Gastroesophageal sphincter (tissue), 4 donors: ENCODE data around the gene ARID2. TPM values are rescaled to one million over a fixed set of nuclear protein-coding genes. Genes with fewer than 3 reads are reported as not detected.

Source experiments
- ATAC-seq: fragments of 150-250 bp; one replicate; pipeline ENCODE4 v1.9.1; 2016; ENCODE audit warnings: mild to moderate bottlenecking, moderate library complexity
- H3K27ac ChIP-seq, 4 donors: fragments of 200-600 bp; sonication (generic) in 3 of 4; 1 replicate in 3 of 4; 2 replicates in 1 of 4; pipeline ENCODE4 v1.5.1; 2016 to 2019
- H3K27me3 ChIP-seq: fragments of 200-600 bp; sonication (generic); one replicate; pipeline ENCODE4 v1.5.1; 2019
- H3K36me3 ChIP-seq, 2 donors: fragments of 200-600 bp; sonication (generic); one replicate each; pipeline ENCODE4 v1.5.1; 2019; ENCODE audit warnings: control low read depth in 1 of 2
- H3K4me1 ChIP-seq, 3 donors: fragments of 200-600 bp; sonication (generic); 1 replicate in 2 of 3; 2 replicates in 1 of 3; pipeline ENCODE4 v1.5.1; 2016 to 2019; ENCODE audit warnings: control low read depth in 2 of 3
- H3K4me3 ChIP-seq, 2 donors: fragments of 200-600 bp; sonication (generic); one replicate each; pipeline ENCODE4 v1.5.1; 2019; ENCODE audit warnings: mild to moderate bottlenecking in 1 of 2, moderate library complexity in 1 of 2
- H3K9me3 ChIP-seq, 3 donors: fragments of 200-600 bp; sonication (generic); one replicate each; pipeline ENCODE4 v1.5.1; 2017 to 2019; ENCODE audit warnings: control low read depth in 2 of 3
- EP300 ChIP-seq: sonication (generic); formaldehyde crosslinking; IDR thresholded peaks from one replicate; pipeline ENCODE4 v1.6.1; 2017; ENCODE audit warnings: antibody characterized with exemption, mild to moderate bottlenecking
- POLR2A ChIP-seq, 2 donors: fragments of 450-650 bp; IDR thresholded peaks; one replicate each; pipeline ENCODE4 v1.6.1; 2017; ENCODE audit warnings: antibody characterized with exemption in 2 of 2, mild to moderate bottlenecking in 2 of 2, moderate library complexity in 1 of 2
- POLR2AphosphoS5 ChIP-seq: sonication (generic); formaldehyde crosslinking; IDR thresholded peaks from one replicate; pipeline ENCODE4 v1.6.1; 2017; ENCODE audit warnings: antibody characterized with exemption
- WGBS, 2 donors: methylation state at CpG; one replicate each; pipeline ENCODE4 v1.1.5; 2018; ENCODE audit warnings: low coverage in 1 of 2; 5-methylcytosine and 5-hydroxymethylcytosine counted together
- total RNA-seq, 4 donors: library from RNA; depleted of rRNA; stranded (reverse); fragments of >200 nt; gene quantifications; one replicate each; pipeline ENCODE4 v1.1.0, GENCODE V29; 2016
- TF ChIP-seq, protein P1 (sequence below), 4 experiments: fragments of 200-600 bp in 2 of 4; fragments of 450-650 bp in 2 of 4; sonication (generic) in 1 of 4; IDR thresholded peaks; one replicate each; pipeline ENCODE4 v1.5.1; 2017 to 2019; ENCODE audit warnings: antibody characterized with exemption in 4 of 4, mild to moderate bottlenecking in 2 of 4, moderate library complexity in 2 of 4

The ARID2 gene
- total RNA-seq, 4 donors from 2014 or later = 28.9 to 49.0 (median 32.1) TPM

DNA sequence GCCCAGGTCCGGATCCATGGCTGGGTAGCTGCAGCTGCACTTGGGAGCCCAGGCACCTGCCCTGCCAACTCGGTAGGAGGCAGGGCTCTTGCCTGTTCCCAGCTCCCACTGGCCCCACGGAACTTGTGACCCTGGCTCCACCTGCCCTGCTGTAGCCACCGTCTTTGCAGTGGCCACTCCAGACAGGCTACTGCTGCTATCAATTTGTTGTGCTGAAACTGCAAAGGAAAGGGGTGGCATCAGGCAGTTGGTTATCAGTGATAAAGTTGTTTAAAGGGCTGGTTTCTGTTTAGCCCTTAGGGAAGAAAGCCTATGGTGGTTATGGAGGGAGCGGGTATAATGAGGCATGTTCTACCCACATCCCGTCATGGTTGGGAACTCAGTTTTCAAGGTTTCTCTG, 32.1 kb upstream of the ARID2 start:
- H3K36me3 ChIP-seq = no peaks in the 10 kb centered on the region
- H3K9me3 ChIP-seq = peaks cover 0 to 11% (median 0%) of the 10 kb centered on the region in 3 donors
- H3K4me3 ChIP-seq = no peak overlapping the region
- H3K27ac ChIP-seq = no peak overlapping the region
- no peaks in the 10 kb centered on the region for H3K4me1 ChIP-seq
- WGBS, 2 donors = 70 to 100% methylated on average over 1 to 2 of the region's 6 CpGs
- TF ChIP-seq POLR2A (IDR thresholded peaks at IDR 0.05) (no peak), EP300 (no peak), POLR2AphosphoS5 (no peak)
- TF ChIP-seq, protein P1, sequence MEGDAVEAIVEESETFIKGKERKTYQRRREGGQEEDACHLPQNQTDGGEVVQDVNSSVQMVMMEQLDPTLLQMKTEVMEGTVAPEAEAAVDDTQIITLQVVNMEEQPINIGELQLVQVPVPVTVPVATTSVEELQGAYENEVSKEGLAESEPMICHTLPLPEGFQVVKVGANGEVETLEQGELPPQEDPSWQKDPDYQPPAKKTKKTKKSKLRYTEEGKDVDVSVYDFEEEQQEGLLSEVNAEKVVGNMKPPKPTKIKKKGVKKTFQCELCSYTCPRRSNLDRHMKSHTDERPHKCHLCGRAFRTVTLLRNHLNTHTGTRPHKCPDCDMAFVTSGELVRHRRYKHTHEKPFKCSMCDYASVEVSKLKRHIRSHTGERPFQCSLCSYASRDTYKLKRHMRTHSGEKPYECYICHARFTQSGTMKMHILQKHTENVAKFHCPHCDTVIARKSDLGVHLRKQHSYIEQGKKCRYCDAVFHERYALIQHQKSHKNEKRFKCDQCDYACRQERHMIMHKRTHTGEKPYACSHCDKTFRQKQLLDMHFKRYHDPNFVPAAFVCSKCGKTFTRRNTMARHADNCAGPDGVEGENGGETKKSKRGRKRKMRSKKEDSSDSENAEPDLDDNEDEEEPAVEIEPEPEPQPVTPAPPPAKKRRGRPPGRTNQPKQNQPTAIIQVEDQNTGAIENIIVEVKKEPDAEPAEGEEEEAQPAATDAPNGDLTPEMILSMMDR (IDR thresholded peaks at IDR 0.05) = no peak
- ATAC-seq = no peak
- H3K27me3 ChIP-seq = no peaks in the 10 kb centered on the region

DNA sequence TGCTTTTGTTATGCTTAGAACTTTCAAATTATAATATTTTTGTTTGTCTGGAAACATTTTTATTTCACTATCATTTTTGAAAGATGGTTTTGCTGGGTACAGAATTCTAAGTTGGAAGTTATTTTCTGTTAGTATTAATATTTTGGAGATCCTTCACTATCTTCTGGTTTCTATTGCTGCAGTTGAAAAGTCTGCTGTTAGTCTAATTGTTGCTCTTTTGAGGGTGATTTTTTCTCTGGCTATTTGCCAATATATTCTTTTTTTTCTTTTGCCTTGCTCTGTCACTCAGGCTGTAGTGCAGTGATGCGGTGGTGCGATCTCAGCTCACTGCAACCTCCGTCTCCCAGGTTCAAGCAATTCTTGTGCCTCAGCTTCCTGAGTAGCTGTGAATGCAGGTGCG, 28.2 kb upstream of the ARID2 start:
- Histone ChIP-seq H3K9me3 (peaks cover 0 to 11% (median 0%) of the 10 kb centered on the region in 3 donors), H3K4me3 (no peak overlapping the region), H3K4me1 (no peaks in the 10 kb centered on the region), H3K27me3 (no peaks in the 10 kb centered on the region), H3K27ac (no peak overlapping the region), H3K36me3 (no peaks in the 10 kb centered on the region)
- WGBS, 2 donors = 90 to 100% methylated on average over 1 to 2 of the region's 4 CpGs
- ATAC-seq = no peak
- TF ChIP-seq, protein P1 (IDR thresholded peaks at IDR 0.05) = no peak
- TF ChIP-seq POLR2A (IDR thresholded peaks at IDR 0.05) (no peak), POLR2AphosphoS5 (no peak), EP300 (no peak)

DNA sequence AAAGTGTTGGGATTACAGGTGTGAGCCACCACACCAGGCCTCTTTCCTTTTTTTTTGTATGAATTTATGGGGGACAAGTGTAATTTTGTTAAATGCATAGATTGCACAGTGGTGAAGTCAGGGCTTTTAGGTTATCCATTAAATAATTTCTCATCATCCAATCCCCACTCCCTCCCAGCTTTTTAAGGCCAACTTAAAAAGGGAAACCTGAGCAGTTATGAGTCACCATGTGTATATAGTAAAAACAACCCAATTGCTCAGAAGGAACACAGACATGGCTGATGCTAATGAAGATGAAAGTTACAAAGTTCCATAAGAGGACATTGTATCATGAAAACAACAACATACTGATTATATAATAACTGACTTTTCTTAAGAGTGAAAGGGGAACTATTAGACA, 25.6 kb upstream of the ARID2 start:
- no peaks in the 10 kb centered on the region for H3K36me3 ChIP-seq
- no peaks in the 10 kb centered on the region for H3K4me1 ChIP-seq
- no peak for ATAC-seq
- H3K9me3 ChIP-seq = peaks cover 0 to 11% (median 0%) of the 10 kb centered on the region in 3 donors
- no peak overlapping the region for H3K27ac ChIP-seq
- H3K27me3 ChIP-seq = no peaks in the 10 kb centered on the region
- no peak for TF ChIP-seq POLR2AphosphoS5
- no peak overlapping the region for H3K4me3 ChIP-seq

DNA sequence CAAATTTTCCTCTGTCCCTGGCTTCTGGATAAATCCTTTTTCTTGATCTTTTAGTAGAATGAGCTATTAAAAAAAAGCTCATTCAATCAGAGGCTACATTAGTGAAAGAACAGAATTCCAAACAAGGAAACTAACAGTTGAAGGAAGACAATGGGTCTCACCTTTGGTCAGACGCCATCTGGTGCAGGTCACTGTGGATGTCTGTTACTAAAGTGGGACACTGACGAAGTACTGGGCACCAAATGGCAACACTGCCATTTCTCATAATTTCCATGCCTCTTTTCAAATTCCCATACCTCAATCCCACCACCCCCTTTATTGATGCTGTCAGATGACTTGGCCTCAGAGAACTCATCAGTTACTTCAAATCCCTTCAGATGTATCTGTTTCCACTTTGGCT, 24.5 kb upstream of the ARID2 start:
- Histone ChIP-seq H3K4me1 (no peaks in the 10 kb centered on the region), H3K27me3 (no peaks in the 10 kb centered on the region), H3K27ac (no peak overlapping the region), H3K9me3 (peaks cover 0 to 11% (median 0%) of the 10 kb centered on the region in 3 donors), H3K4me3 (no peak overlapping the region), H3K36me3 (no peaks in the 10 kb centered on the region)
- no peak for TF ChIP-seq EP300
- no peak for TF ChIP-seq POLR2AphosphoS5
- TF ChIP-seq, protein P1 (IDR thresholded peaks at IDR 0.05) = no peak
- no peak for TF ChIP-seq POLR2A (IDR thresholded peaks at IDR 0.05)
- no peak for ATAC-seq
- WGBS, 2 donors = 89 to 100% methylated on average over 1 to 2 of the region's 2 CpGs

DNA sequence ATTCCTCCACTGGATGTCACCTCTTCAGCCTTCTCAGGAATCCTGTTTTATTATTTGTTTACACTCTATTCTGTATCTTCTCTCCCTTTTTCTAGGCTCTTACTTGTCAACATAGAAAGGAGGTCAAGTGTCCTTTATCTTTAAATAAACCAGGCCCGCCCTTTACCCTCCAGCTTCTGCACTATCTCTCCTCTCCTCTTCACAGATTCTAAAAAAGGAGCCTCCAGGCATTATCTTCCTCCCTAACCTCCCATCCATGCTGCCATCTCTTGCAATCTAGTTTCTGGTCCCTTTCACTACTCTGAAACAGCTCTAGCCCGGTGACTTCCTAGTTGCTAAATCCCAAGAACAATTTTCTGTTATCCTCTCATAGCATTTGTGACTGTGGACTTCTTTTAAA, 24.1 kb upstream of the ARID2 start:
- no peaks in the 10 kb centered on the region for H3K4me1 ChIP-seq
- H3K4me3 ChIP-seq = no peak overlapping the region
- H3K36me3 ChIP-seq = no peaks in the 10 kb centered on the region
- no peak for ATAC-seq
- H3K9me3 ChIP-seq = peaks cover 0 to 11% (median 0%) of the 10 kb centered on the region in 3 donors
- no peak overlapping the region for H3K27ac ChIP-seq
- no peaks in the 10 kb centered on the region for H3K27me3 ChIP-seq
- TF ChIP-seq POLR2AphosphoS5 (no peak), POLR2A (IDR thresholded peaks at IDR 0.05) (no peak), EP300 (no peak)
- TF ChIP-seq, protein P1 (IDR thresholded peaks at IDR 0.05) = no peak
- WGBS, 2 donors = 66 to 75% methylated on average over 2 of the region's 2 CpGs
